A673 (cell line): ENCODE measurements around the gene NCLN.

Source experiments
- CTCF ChIP-seq: fragments of 300-800, 200-600 bp; sonication (generic); conservative IDR thresholded peaks from 2 replicates; pipeline ENCODE4 v1.5.1; 2017; ENCODE audit warnings: low read depth, mild to moderate bottlenecking, antibody characterized with exemption, low read length, moderate library complexity, mixed read lengths
- EZH2 ChIP-seq: fragments of 200-600 bp; sonication (generic); IDR thresholded peaks from 2 replicates; pipeline ENCODE4 v1.6.1; 2017; ENCODE audit warnings: borderline replicate concordance, low read depth, mild to moderate bottlenecking, mixed read lengths, antibody characterized with exemption, low read length; ENCODE audit not compliant: poor library complexity, severe bottlenecking

- TF ChIP-seq CTCF = no peak
- TF ChIP-seq EZH2 = no peak
These were observed 9.7 kb upstream of the NCLN start for GRCh38 chr19:3175781-3176714.
